COLO829 (cell line): ENCODE measurements around the gene IFNB1.

Source experiments
- DNase-seq: peaks from one replicate; pipeline ENCODE4 v3.0.0; 2012; ENCODE audit warnings: low spot score

Gene IFNB1

GRCh38 chr9:21070171-21070571, 7.6 kb downstream of the IFNB1 start:
- DNase-seq, result peak; percentile 28

GRCh38 chr9:21060919-21061561, 16.7 kb downstream of the IFNB1 start:
- no peak for DNase-seq

GRCh38 chr9:21056931-21057330, 20.8 kb downstream of the IFNB1 start:
- DNase-seq, result no peak

GRCh38 chr9:21053851-21054250, 23.9 kb downstream of the IFNB1 start:
- no peak for DNase-seq

- DNase-seq, result no peak
These were observed 30.5 kb downstream of the IFNB1 start for GRCh38 chr9:21047281-21047691.

- no peak for DNase-seq
These were observed 33.9 kb downstream of the IFNB1 start for GRCh38 chr9:21043841-21044240.

GRCh38 chr9:21042466-21042865, 35.3 kb downstream of the IFNB1 start:
- DNase-seq, result no peak

- no peak for DNase-seq
These were observed 38.4 kb downstream of the IFNB1 start for GRCh38 chr9:21039302-21039701.

- no peak for DNase-seq
These were observed 40.5 kb downstream of the IFNB1 start for GRCh38 chr9:21037278-21037677.

GRCh38 chr9:21031808-21032183, 45.9 kb downstream of the IFNB1 start:
- no peak for DNase-seq

GRCh38 chr9:21031091-21031807, 46.5 kb downstream of the IFNB1 start, which contains the start of gene HACD4:
Gene HACD4, minus strand, starts transcription at chr9:21031640. Its CDS starts 50 bp downstream, at chr9:21031590.
- DNase-seq, result no peak

- no peak for DNase-seq
These were observed 47.2 kb downstream of the IFNB1 start for GRCh38 chr9:21030389-21031035.

- DNase-seq, result no peak
These were observed 48.1 kb downstream of the IFNB1 start for GRCh38 chr9:21029661-21030060.

- DNase-seq, result no peak
These were observed 49.3 kb downstream of the IFNB1 start for GRCh38 chr9:21028466-21028865.

- no peak for DNase-seq
These were observed 50.4 kb downstream of the IFNB1 start for GRCh38 chr9:21027295-21027694.
